GM19240 (cell line): ENCODE results near the gene ZDHHC18.
A peak's percentile ranks its signal among the peaks of the same experiment; 100 is the strongest.
"Not testable (repeated sequence)": the region's sequence is repeated elsewhere in the genome, so short reads cannot be mapped to it uniquely, and the experiment has no call there.

Experiments
- DNase-seq: peaks from one replicate; pipeline ENCODE4 v3.0.0; 2011; ENCODE audit warnings: low spot score; ENCODE audit not compliant: insufficient read length

Gene ZDHHC18

GRCh38 chr1:26832249-26832960 lies 5.9 kb downstream of the ZDHHC18 start:
- no peak for DNase-seq

- DNase-seq, result peak; percentile 92
These were observed 7.2 kb downstream of the ZDHHC18 start for GRCh38 chr1:26833432-26834405.

GRCh38 chr1:26837665-26838064 lies 11.2 kb downstream of the ZDHHC18 start:
- DNase-seq, result not testable (repeated sequence)

- DNase-seq, result peak; percentile 66
These were observed 12.2 kb downstream of the ZDHHC18 start for GRCh38 chr1:26838474-26839338.

GRCh38 chr1:26839339-26839722 lies 12.8 kb downstream of the ZDHHC18 start:
- no peak for DNase-seq

- no peak for DNase-seq
These were observed 13.3 kb downstream of the ZDHHC18 start for GRCh38 chr1:26839779-26840178.

- no peak for DNase-seq
These were observed 18.1 kb downstream of the ZDHHC18 start for GRCh38 chr1:26844424-26845196.

- not testable (repeated sequence) for DNase-seq
These were observed 21.3 kb downstream of the ZDHHC18 start for GRCh38 chr1:26847826-26848225.

- DNase-seq, result no peak
These were observed 22.0 kb downstream of the ZDHHC18 start for GRCh38 chr1:26848499-26848898.

- no peak for DNase-seq
These were observed 22.7 kb downstream of the ZDHHC18 start for GRCh38 chr1:26848941-26849774.

- DNase-seq, result no peak
These were observed 24.7 kb downstream of the ZDHHC18 start for GRCh38 chr1:26851106-26851684.

GRCh38 chr1:26852701-26853100 lies 26.2 kb downstream of the ZDHHC18 start:
- no peak for DNase-seq

- peak; percentile 74 for DNase-seq
These were observed 26.7 kb downstream of the ZDHHC18 start for GRCh38 chr1:26853156-26853555.

- no peak for DNase-seq
These were observed 27.1 kb downstream of the ZDHHC18 start for GRCh38 chr1:26853600-26853999.

GRCh38 chr1:26854906-26855305 lies 28.4 kb downstream of the ZDHHC18 start:
- no peak for DNase-seq

- DNase-seq, result no peak
These were observed 29.1 kb downstream of the ZDHHC18 start for GRCh38 chr1:26855636-26856035.

- no peak for DNase-seq
These were observed 29.7 kb downstream of the ZDHHC18 start for GRCh38 chr1:26856181-26856580.

- no peak for DNase-seq
These were observed 30.3 kb downstream of the ZDHHC18 start for GRCh38 chr1:26856604-26857469.
